Bronchial epithelial cell (primary cell): ENCODE measurements around the gene RBMS1. TPM values are rescaled to one million over a fixed set of nuclear protein-coding genes. Genes with fewer than 3 reads are reported as not detected.
A peak's percentile ranks its signal among the peaks of the same experiment; 100 is the strongest.

Experiments used
- DNase-seq: peaks from one replicate; pipeline ENCODE4 v3.0.0-alpha.2; 2010; ENCODE audit warnings: low read depth
- FAIRE-seq: peaks from 2 replicates; lab custom pipeline; 2011; peaks lifted over from hg19 to GRCh38; lab: Jason Lieb, UNC
- H3K27me3 ChIP-seq: 2 replicates; pipeline ENCODE4 v1.5.1; 2011; ENCODE audit warnings: low read length; ENCODE audit not compliant: control insufficient read depth, insufficient read depth
- H3K36me3 ChIP-seq: 2 replicates; pipeline ENCODE4 v1.5.1; 2011; ENCODE audit warnings: low read length; ENCODE audit not compliant: control insufficient read depth, insufficient read depth
- H3K4me3 ChIP-seq: 2 replicates; pipeline ENCODE4 v1.5.1; 2011; ENCODE audit warnings: mild to moderate bottlenecking, low read depth, low read length, control low read depth
- CTCF ChIP-seq: IDR thresholded peaks from 2 replicates; pipeline ENCODE4 v1.5.1; 2011; ENCODE audit warnings: mild to moderate bottlenecking, moderate library complexity, low read length, control low read depth, inconsistent platforms; ENCODE audit not compliant: insufficient read depth, severe bottlenecking
- total RNA-seq: library from RNA; depleted of rRNA; stranded (reverse); fragments of >200 nt; gene quantifications from 2 replicates; pipeline ENCODE4 v1.2.1, GENCODE V29; 2014

RBMS1 gene
- total RNA-seq, 1 donor from 2014 or later, result 30.0 TPM

- no peaks in the 10 kb centered on the region for H3K27me3 ChIP-seq
- H3K36me3 ChIP-seq, result no peaks in the 10 kb centered on the region
- TF ChIP-seq CTCF, result no peak
- DNase-seq, result peak; percentile 58
- FAIRE-seq, result no peak
- H3K4me3 ChIP-seq, result no peak overlapping the region
Observed at GRCh38 chr2:160516547-160517365, 23.1 kb upstream of the RBMS1 start.

- TF ChIP-seq CTCF, result no peak
- FAIRE-seq, result no peak
- no peak for DNase-seq
- Histone ChIP-seq H3K27me3 (no peaks in the 10 kb centered on the region), H3K36me3 (no peaks in the 10 kb centered on the region), H3K4me3 (no peak overlapping the region)
Observed at GRCh38 chr2:160515120-160515519, 21.5 kb upstream of the RBMS1 start.

GRCh38 chr2:160513120-160513519 is 19.5 kb upstream of the RBMS1 start:
- no peak for DNase-seq
- TF ChIP-seq CTCF, result no peak
- no peak for FAIRE-seq
- Histone ChIP-seq H3K27me3 (no peaks in the 10 kb centered on the region), H3K36me3 (no peaks in the 10 kb centered on the region), H3K4me3 (no peak overlapping the region)

GRCh38 chr2:160512491-160512890 is 18.9 kb upstream of the RBMS1 start:
- no peak overlapping the region for H3K4me3 ChIP-seq
- TF ChIP-seq CTCF, result no peak

GRCh38 chr2:160510617-160511016 is 17.0 kb upstream of the RBMS1 start:
- FAIRE-seq, result no peak

More at GRCh38 chr2:160512491-160512890, 18.9 kb upstream of the RBMS1 start:
- DNase-seq (no peak), FAIRE-seq (peak; percentile 32)
- H3K36me3 ChIP-seq, result no peaks in the 10 kb centered on the region
- H3K27me3 ChIP-seq, result no peaks in the 10 kb centered on the region

More at GRCh38 chr2:160510617-160511016, 17.0 kb upstream of the RBMS1 start:
- no peak for TF ChIP-seq CTCF
- Histone ChIP-seq H3K4me3 (no peak overlapping the region), H3K36me3 (no peaks in the 10 kb centered on the region), H3K27me3 (no peaks in the 10 kb centered on the region)
- no peak for DNase-seq
